Measurements from ENCODE around the gene IFNA17. TPM values are rescaled to one million over a fixed set of nuclear protein-coding genes. Genes with fewer than 3 reads are reported as not detected.

The IFNA17 gene
- total RNA-seq, 1 experiment from 2014 or later: not detected

- Histone ChIP-seq H3K23me2 (ENCODE audit: insufficient read length, low read depth, low read length, poor library complexity, severe bottlenecking) (no peaks in the 10 kb centered on the region), H3K79me2 (ENCODE audit: insufficient read depth, low read length) (no peaks in the 10 kb centered on the region), H4K20me1 (ENCODE audit: control insufficient read depth, insufficient read depth, insufficient read length) (no peaks in the 10 kb centered on the region), H2BK20ac (ENCODE audit: low read depth, low read length, poor library complexity, severe bottlenecking) (no peak overlapping the region), H2BK120ac (ENCODE audit: low read depth, low read length, poor library complexity, severe bottlenecking) (no peak overlapping the region), H2BK12ac (ENCODE audit: insufficient read length, low read depth, low read length) (no peak overlapping the region), H2AK5ac (ENCODE audit: insufficient read length, low read length) (no peak overlapping the region), H3K18ac (ENCODE audit: insufficient read length, low read depth, low read length) (no peak overlapping the region), H3K4me1 (ENCODE audit: insufficient read depth, low read length) (no peaks in the 10 kb centered on the region), H2AFZ (ENCODE audit: low read length) (no peak overlapping the region), H3K27ac (ENCODE audit: insufficient read length, low read depth, low read length) (no peak overlapping the region), H3K23ac (ENCODE audit: insufficient read length, low read depth, low read length) (no peak overlapping the region), H3K27me3 (ENCODE audit: insufficient read depth, low read length) (no peaks in the 10 kb centered on the region), H3K4me2 (ENCODE audit: insufficient read depth, insufficient read length, low read length) (no peak overlapping the region), H2BK5ac (ENCODE audit: insufficient read length, low read length) (no peak overlapping the region), H3K4ac (ENCODE audit: low read depth, low read length) (no peak overlapping the region), H4K5ac (ENCODE audit: insufficient read length, low read depth, low read length) (no peak overlapping the region), H3K56ac (ENCODE audit: insufficient read length, low read depth, low read length) (no peak overlapping the region), H3K9me3 (ENCODE audit: control insufficient read depth, low read depth, low read length) (no peaks in the 10 kb centered on the region), H2BK15ac (ENCODE audit: low read depth, low read length) (no peak overlapping the region), H4K8ac (replicated peaks; ENCODE audit: insufficient read length, low read depth, low read length) (no peak overlapping the region), H4K91ac (ENCODE audit: insufficient read length, low read depth, low read length) (no peak overlapping the region), H3K9ac (ENCODE audit: extremely low read depth, insufficient read length, low read length) (no peak overlapping the region), H3T11ph (ENCODE audit: low read length) (no peak overlapping the region), H3K79me1 (ENCODE audit: insufficient read depth, low read depth, low read length, poor library complexity, severe bottlenecking) (no peaks in the 10 kb centered on the region), H3K14ac (ENCODE audit: insufficient read depth, low read length) (no peak overlapping the region)
- no peaks in the 10 kb centered on the region for H3K36me3 Mint-ChIP-seq (ENCODE audit: insufficient read depth in 1 of 3, low read depth in 3 of 3)
- WGBS (ENCODE audit: extremely low coverage, insufficient read length, low lambda C conversion rate): no CpG with 5 or more reads among the region's 4 CpGs
- no peak overlapping the region for H3K4me3 Mint-ChIP-seq
- DNase-seq: no peak
- H3K27ac Mint-ChIP-seq: 0 out of 7 replicates have a peak overlapping the region, but pooled peaks of 1 of the 3 experiments have one; percentile 12
- H3K27me3 Mint-ChIP-seq (ENCODE audit: low read depth): peaks cover 18% of the 10 kb centered on the region
- H3K9me3 Mint-ChIP-seq: no peaks in the 10 kb centered on the region
- H3K4me1 Mint-ChIP-seq: no peaks in the 10 kb centered on the region; a peak in 1 of 4 replicates
- TF ChIP-seq, protein P1, sequence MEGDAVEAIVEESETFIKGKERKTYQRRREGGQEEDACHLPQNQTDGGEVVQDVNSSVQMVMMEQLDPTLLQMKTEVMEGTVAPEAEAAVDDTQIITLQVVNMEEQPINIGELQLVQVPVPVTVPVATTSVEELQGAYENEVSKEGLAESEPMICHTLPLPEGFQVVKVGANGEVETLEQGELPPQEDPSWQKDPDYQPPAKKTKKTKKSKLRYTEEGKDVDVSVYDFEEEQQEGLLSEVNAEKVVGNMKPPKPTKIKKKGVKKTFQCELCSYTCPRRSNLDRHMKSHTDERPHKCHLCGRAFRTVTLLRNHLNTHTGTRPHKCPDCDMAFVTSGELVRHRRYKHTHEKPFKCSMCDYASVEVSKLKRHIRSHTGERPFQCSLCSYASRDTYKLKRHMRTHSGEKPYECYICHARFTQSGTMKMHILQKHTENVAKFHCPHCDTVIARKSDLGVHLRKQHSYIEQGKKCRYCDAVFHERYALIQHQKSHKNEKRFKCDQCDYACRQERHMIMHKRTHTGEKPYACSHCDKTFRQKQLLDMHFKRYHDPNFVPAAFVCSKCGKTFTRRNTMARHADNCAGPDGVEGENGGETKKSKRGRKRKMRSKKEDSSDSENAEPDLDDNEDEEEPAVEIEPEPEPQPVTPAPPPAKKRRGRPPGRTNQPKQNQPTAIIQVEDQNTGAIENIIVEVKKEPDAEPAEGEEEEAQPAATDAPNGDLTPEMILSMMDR (conservative IDR thresholded peaks at IDR 0.05): no peak
These were observed 6.2 kb upstream of the IFNA17 start for GRCh38 chr9:21234153-21234687.
